Prostate gland (tissue), 2 donors: Measurements from ENCODE around the gene U2SURP. TPM values are rescaled to one million over a fixed set of nuclear protein-coding genes. Genes with fewer than 3 reads are reported as not detected.

Experiments
- DNase-seq: peaks from one replicate; pipeline ENCODE4 v3.0.0-alpha.2; 2019; ENCODE audit warnings: low spot score
- H3K27ac ChIP-seq, 2 donors: fragments of 200-600 bp; sonication (generic); 2 replicates each; pipeline ENCODE4 v1.5.1; 2017 to 2019
- H3K27me3 ChIP-seq: fragments of 200-600 bp; sonication (generic); replicated peaks from 2 replicates; pipeline ENCODE4 v1.5.1; 2019; ENCODE audit not compliant: insufficient read depth
- H3K36me3 ChIP-seq, 2 donors: fragments of 200-600 bp; sonication (generic); 1 replicate in 1 of 2; 2 replicates in 1 of 2; pipeline versions ENCODE4 v1.5.1 to v1.8.1; 2017 to 2019
- H3K4me1 ChIP-seq: fragments of 200-600 bp; sonication (generic); replicated peaks from 2 replicates; pipeline ENCODE4 v1.5.1; 2019
- H3K4me3 ChIP-seq, 2 donors: fragments of 200-600 bp; sonication (generic); 2 replicates each; pipeline ENCODE4 v1.5.1; 2017 to 2019
- H3K9me3 ChIP-seq: fragments of 200-600 bp; sonication (generic); 2 replicates; pipeline ENCODE4 v1.5.1; 2017
- POLR2A ChIP-seq: fragments of 450-650 bp; IDR thresholded peaks from one replicate; pipeline ENCODE4 v1.6.1; 2016; ENCODE audit warnings: antibody characterized with exemption, mild to moderate bottlenecking
- POLR2AphosphoS5 ChIP-seq: sonication (generic); formaldehyde crosslinking; IDR thresholded peaks from one replicate; pipeline ENCODE4 v1.6.1; 2017; ENCODE audit warnings: antibody characterized with exemption
- WGBS: methylation state at CpG from one replicate; pipeline ENCODE4 v1.1.5; 2018; 5-methylcytosine and 5-hydroxymethylcytosine counted together
- intact Hi-C: fragments of 100-400 bp; cut with DNase I; formaldehyde crosslinking; loops from one replicate; pipeline ENCODE4 v1.14.2; 2022
- total RNA-seq, 2 donors: library from RNA; depleted of rRNA; stranded (reverse); fragments of >200 nt; gene quantifications; one replicate each; pipeline ENCODE4 v1.1.0, GENCODE V29; 2016
- TF ChIP-seq, protein P1 (sequence below), 4 experiments: fragments of 200-600 bp in 2 of 4; fragments of 450-650 bp in 2 of 4; sonication (generic) in 2 of 4; IDR thresholded peaks; 1 replicate in 3 of 4; 2 replicates in 1 of 4; pipeline ENCODE4 v1.5.1; 2016 to 2019; ENCODE audit warnings: antibody characterized with exemption in 4 of 4, mild to moderate bottlenecking in 2 of 4, moderate library complexity in 2 of 4

The U2SURP gene
- total RNA-seq, 2 donors from 2014 or later = 38.3 to 59.4 TPM

DNA sequence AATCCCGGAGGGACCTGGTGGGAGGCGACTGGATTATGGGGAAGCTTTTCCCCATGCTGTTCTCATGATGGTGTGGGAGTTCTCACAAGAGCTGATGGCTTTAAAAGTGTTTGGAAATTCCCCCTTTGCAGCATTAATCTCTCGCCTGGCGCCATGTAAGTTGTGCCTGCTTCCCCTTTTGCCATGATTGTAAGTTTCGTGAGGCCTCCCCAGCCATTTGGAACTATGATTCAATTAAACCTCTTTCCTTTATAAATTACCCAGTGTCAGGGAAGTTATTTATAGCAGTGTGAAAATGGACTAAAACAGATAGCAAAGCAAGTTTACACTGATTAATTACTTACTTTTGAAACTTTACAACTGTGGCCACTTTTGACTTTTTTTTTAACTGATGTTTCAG lies 10.6 kb upstream of the U2SURP start:
- Histone ChIP-seq H3K36me3 (no peaks in the 10 kb centered on the region), H3K9me3 (no peaks in the 10 kb centered on the region), H3K27ac (no peak overlapping the region), H3K4me1 (no peaks in the 10 kb centered on the region), H3K27me3 (no peaks in the 10 kb centered on the region), H3K4me3 (no peak overlapping the region)
- no peak for DNase-seq
- TF ChIP-seq POLR2AphosphoS5 (no peak), POLR2A (no peak)
- TF ChIP-seq, protein P1, sequence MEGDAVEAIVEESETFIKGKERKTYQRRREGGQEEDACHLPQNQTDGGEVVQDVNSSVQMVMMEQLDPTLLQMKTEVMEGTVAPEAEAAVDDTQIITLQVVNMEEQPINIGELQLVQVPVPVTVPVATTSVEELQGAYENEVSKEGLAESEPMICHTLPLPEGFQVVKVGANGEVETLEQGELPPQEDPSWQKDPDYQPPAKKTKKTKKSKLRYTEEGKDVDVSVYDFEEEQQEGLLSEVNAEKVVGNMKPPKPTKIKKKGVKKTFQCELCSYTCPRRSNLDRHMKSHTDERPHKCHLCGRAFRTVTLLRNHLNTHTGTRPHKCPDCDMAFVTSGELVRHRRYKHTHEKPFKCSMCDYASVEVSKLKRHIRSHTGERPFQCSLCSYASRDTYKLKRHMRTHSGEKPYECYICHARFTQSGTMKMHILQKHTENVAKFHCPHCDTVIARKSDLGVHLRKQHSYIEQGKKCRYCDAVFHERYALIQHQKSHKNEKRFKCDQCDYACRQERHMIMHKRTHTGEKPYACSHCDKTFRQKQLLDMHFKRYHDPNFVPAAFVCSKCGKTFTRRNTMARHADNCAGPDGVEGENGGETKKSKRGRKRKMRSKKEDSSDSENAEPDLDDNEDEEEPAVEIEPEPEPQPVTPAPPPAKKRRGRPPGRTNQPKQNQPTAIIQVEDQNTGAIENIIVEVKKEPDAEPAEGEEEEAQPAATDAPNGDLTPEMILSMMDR (IDR thresholded peaks at IDR 0.05) = no peak
- intact Hi-C loops = no loop called here
- 84% methylated on average over 5 of the region's 5 CpGs for WGBS

DNA sequence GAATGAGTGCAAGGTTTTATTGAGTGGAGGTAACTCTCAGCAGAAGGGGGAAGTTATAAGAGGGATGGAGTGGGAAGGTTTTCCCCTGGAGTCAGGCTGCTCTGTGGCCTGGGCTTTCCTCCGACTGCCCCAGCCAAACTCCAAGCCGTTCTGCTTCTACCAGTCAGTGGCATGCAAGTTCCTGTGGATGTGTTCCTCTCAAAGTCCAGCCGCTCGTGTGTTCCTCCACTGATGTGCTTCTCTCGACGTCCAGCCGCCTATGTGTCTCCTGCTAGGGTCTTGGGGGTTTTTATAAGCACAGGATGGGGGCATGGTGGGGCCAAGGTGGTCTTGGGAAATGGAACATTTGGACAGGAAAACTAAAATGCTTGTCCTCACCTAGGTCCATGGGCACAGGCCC lies 9.0 kb upstream of the U2SURP start:
- 91% methylated on average over 7 of the region's 7 CpGs for WGBS
- no peaks in the 10 kb centered on the region for H3K27me3 ChIP-seq
- DNase-seq = no peak
- intact Hi-C loops = no loop called here
- H3K4me3 ChIP-seq = no peak overlapping the region
- no peak for TF ChIP-seq POLR2A
- no peak for TF ChIP-seq POLR2AphosphoS5
- TF ChIP-seq, protein P1 (IDR thresholded peaks at IDR 0.05) = no peak
- H3K27ac ChIP-seq = no peak overlapping the region
- H3K9me3 ChIP-seq = no peaks in the 10 kb centered on the region
- no peaks in the 10 kb centered on the region for H3K36me3 ChIP-seq
- H3K4me1 ChIP-seq = no peaks in the 10 kb centered on the region

DNA sequence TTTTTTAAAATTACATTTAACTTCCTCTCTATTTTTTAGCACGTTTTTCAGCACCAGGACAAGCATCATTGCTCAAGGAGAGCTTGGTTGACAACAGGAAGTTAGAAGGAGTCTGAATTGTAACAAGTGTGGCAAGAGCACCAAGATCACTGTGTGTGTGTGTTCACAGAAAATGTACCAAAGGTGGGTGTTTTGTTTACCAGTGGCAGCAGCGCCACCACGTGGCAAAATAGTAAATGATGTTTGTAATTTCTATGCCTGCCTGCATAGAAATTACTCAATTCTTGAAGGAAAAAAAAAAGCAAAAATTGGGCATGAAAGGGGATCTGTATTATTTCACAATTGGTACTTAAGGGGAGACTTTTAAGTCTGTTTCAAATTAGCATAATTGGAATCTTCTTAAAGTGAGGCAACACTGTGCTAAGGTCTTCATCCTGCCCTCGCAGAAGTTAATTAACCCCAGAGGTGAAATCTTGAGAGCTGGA lies 7.4 kb upstream of the U2SURP start:
- no peaks in the 10 kb centered on the region for H3K4me1 ChIP-seq
- H3K36me3 ChIP-seq = no peaks in the 10 kb centered on the region
- no peaks in the 10 kb centered on the region for H3K27me3 ChIP-seq
- WGBS = 16% methylated on average over 4 of the region's 4 CpGs
- no peaks in the 10 kb centered on the region for H3K9me3 ChIP-seq
- TF ChIP-seq POLR2AphosphoS5 (no peak), POLR2A (no peak)
- TF ChIP-seq, protein P1 (IDR thresholded peaks at IDR 0.05) = peak; percentile 34 to 63 (median 54)
- H3K4me3 ChIP-seq = no peak overlapping the region
- H3K27ac ChIP-seq = no peak overlapping the region
- intact Hi-C loops = no loop called here
- no peak for DNase-seq

DNA sequence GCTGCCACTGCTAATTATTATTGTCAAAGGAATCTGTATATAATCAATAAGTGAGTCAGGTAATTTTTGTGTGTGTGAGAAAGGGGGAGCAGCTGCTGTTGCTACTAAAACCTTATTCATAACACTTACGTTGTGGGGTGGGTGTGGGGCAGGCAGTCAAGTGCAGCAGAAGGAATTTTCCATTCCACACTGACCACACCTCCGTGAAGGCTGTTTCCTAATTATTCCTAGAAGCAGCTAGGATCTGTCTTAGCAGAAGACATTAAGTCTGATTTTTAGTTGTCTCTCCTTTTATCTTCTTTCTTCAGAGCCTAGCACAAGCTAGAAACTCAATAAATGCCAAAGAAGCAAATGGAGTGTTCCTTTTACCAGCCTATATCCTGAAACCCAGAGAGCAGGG lies 4.0 kb upstream of the U2SURP start:
- no peak for DNase-seq
- intact Hi-C loops = no loop called here
- TF ChIP-seq POLR2A = no peak
- TF ChIP-seq POLR2AphosphoS5 = no peak
- TF ChIP-seq, protein P1 (IDR thresholded peaks at IDR 0.05) = no peak

DNA sequence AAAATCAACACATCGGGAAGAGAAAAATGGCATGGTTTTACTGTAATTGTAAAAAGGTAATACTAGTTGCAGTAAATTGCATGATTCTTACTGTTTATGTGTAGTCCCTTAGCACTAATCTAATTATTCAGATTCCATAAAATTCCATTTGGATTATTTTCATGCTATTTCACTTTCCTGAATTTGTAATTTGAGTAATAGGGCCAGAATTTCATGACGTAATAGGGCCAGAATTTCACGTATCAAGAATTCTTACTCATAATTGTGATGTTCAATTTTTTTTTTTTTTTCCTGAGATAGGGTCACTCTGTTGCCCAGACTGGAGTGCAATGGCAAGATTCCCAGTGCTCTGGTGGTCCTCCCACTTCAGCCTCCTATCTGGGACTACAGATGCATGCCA lies 2.9 kb upstream of the U2SURP start:
- Histone ChIP-seq H3K27me3 (no peaks in the 10 kb centered on the region), H3K27ac (no peak overlapping the region), H3K36me3 (no peaks in the 10 kb centered on the region), H3K4me1 (no peaks in the 10 kb centered on the region), H3K9me3 (no peaks in the 10 kb centered on the region), H3K4me3 (no peak overlapping the region)
- no peak for DNase-seq
- no peak for TF ChIP-seq POLR2AphosphoS5
- TF ChIP-seq POLR2A = no peak
- TF ChIP-seq, protein P1 (IDR thresholded peaks at IDR 0.05) = no peak
- WGBS = 81% methylated on average over 3 of the region's 3 CpGs
- intact Hi-C loops = no loop called here

More for the DNA sequence above, 4.0 kb upstream of the U2SURP start:
- H3K36me3 ChIP-seq = no peaks in the 10 kb centered on the region
- 40% methylated on average over 2 of the region's 2 CpGs for WGBS
- H3K4me3 ChIP-seq = no peak overlapping the region
- no peaks in the 10 kb centered on the region for H3K9me3 ChIP-seq
- H3K4me1 ChIP-seq = no peaks in the 10 kb centered on the region
- no peaks in the 10 kb centered on the region for H3K27me3 ChIP-seq
- no peak overlapping the region for H3K27ac ChIP-seq
